A549 (cell line): ENCODE measurements around the gene ABI2. TPM values are rescaled to one million over a fixed set of nuclear protein-coding genes. Genes with fewer than 3 reads are reported as not detected.
A peak's percentile ranks its signal among the peaks of the same experiment; 100 is the strongest.
"Not testable (repeated sequence)": the region's sequence is repeated elsewhere in the genome, so short reads cannot be mapped to it uniquely, and the experiment has no call there.

Experiments used
- ATAC-seq, 2 experiments: fragments of 200-7000 bp in 1 of 2; fragments of >200 bp in 1 of 2; cut with Nextera tagmentation in 1 of 2; cut with Tn5 transposase in 1 of 2; 3 replicates each; pipeline versions ENCODE4 v1.8.0 to v1.9.1; 2018 to 2020; ENCODE audit warnings: mild to moderate bottlenecking in 1 of 2, moderate library complexity in 1 of 2
- CTCF ChIA-PET: fragments of 300-600 bp; sonication (Branson Sonifier 250); formaldehyde crosslinking; extraction: SDS; loops from one replicate; lab custom pipeline; 2021; ENCODE audit warnings: antibody characterized with exemption, inconsistent platforms; lab: Yijun Ruan, JAX
- POLR2A ChIA-PET: fragments of 350-600 bp; formaldehyde crosslinking; extraction: SDS; loops from one replicate; lab custom pipeline; 2021; ENCODE audit warnings: antibody characterized with exemption, inconsistent platforms; lab: Yijun Ruan, JAX
- DNase-seq, 2 experiments: peaks; one replicate each; pipeline versions ENCODE4 v3.0.0 to v3.0.0-alpha.2; 2011 to 2016; ENCODE audit warnings: low read depth in 1 of 2, low spot score in 1 of 2
- FAIRE-seq: peaks from 2 replicates; lab custom pipeline; 2011; peaks lifted over from hg19 to GRCh38; lab: Jason Lieb, UNC
- H3K27ac ChIP-seq, 2 experiments: fragments of >200 bp; sonication (Bioruptor Twin); formaldehyde crosslinking; 3 replicates each; pipeline ENCODE4 v1.5.1; 2016 to 2017
- H3K4me1 ChIP-seq: fragments of >200 bp; sonication (Bioruptor Twin); formaldehyde crosslinking; 3 replicates; pipeline ENCODE4 v1.6.1; 2016
- H3K4me2 ChIP-seq: fragments of >200 bp; sonication (Bioruptor Twin); formaldehyde crosslinking; 3 replicates; pipeline ENCODE4 v1.6.1; 2016
- H3K4me3 ChIP-seq: fragments of >200 bp; sonication (Bioruptor Twin); formaldehyde crosslinking; 3 replicates; pipeline ENCODE4 v1.5.1; 2016
- H3K9me3 ChIP-seq: fragments of >200 bp; sonication (Bioruptor Twin); formaldehyde crosslinking; 3 replicates; pipeline ENCODE4 v1.6.1; 2016
- BHLHE40 ChIP-seq: IDR thresholded peaks from 2 replicates; pipeline ENCODE4 v1.6.1; 2012; ENCODE audit warnings: low read depth, low read length, inconsistent platforms
- CBX8 ChIP-seq: fragments of 200-600 bp; sonication (generic); IDR thresholded peaks from 2 replicates; pipeline ENCODE4 v1.6.1; 2016
- CHD2 ChIP-seq: fragments of 150-350 bp; IDR thresholded peaks from 2 replicates; pipeline ENCODE4 v1.6.1; 2014; ENCODE audit warnings: low read length; ENCODE audit not compliant: partially characterized antibody
- EHF ChIP-seq: fragments of 250-450 bp; sonication (Bioruptor Pico); IDR thresholded peaks from 2 replicates; pipeline ENCODE4 v1.5.0; 2020; ENCODE audit warnings: mild to moderate bottlenecking
- FOSB ChIP-seq: fragments of 250-450 bp; sonication (Bioruptor Pico); IDR thresholded peaks from 2 replicates; pipeline ENCODE4 v1.5.0; 2020; ENCODE audit warnings: mild to moderate bottlenecking, moderate library complexity
- FOSL2 ChIP-seq, 2 experiments: fragments of 450-650 bp in 1 of 2; fragments of >200 bp in 1 of 2; sonication (Bioruptor Twin) in 1 of 2; formaldehyde crosslinking; IDR thresholded peaks; 2 replicates each; pipeline versions ENCODE4 v1.5.0 to v1.6.1; 2016 to 2020; ENCODE audit warnings: mild to moderate bottlenecking in 1 of 2, moderate library complexity in 1 of 2
- GATA3 ChIP-seq: IDR thresholded peaks from 2 replicates; pipeline ENCODE4 v1.6.1; 2012; ENCODE audit warnings: borderline replicate concordance
- HES2 ChIP-seq: fragments of >200 bp; sonication (Bioruptor Twin); formaldehyde crosslinking; IDR thresholded peaks from 2 replicates; pipeline ENCODE4 v1.6.1; 2016
- HEYL ChIP-seq: fragments of 250-450 bp; sonication (Bioruptor Pico); IDR thresholded peaks from 2 replicates; pipeline ENCODE4 v1.8.0; 2021; ENCODE audit warnings: mild to moderate bottlenecking, moderate library complexity
- HOXA7 ChIP-seq: fragments of 250-450 bp; sonication (Bioruptor Pico); IDR thresholded peaks from 2 replicates; pipeline ENCODE4 v1.5.0; 2020; ENCODE audit warnings: mild to moderate bottlenecking, moderate library complexity
- HOXB5 ChIP-seq: fragments of 250-450 bp; sonication (Bioruptor Pico); IDR thresholded peaks from 2 replicates; pipeline ENCODE4 v1.5.0; 2020; ENCODE audit warnings: mild to moderate bottlenecking, moderate library complexity
- MAFK ChIP-seq: fragments of 450-650 bp; IDR thresholded peaks from 2 replicates; pipeline ENCODE4 v1.6.1; 2014; ENCODE audit not compliant: partially characterized antibody
- MAX ChIP-seq: IDR thresholded peaks from 2 replicates; pipeline ENCODE4 v1.6.1; 2012
- NFE2L2 ChIP-seq: fragments of 150-350 bp; conservative IDR thresholded peaks from 2 replicates; pipeline ENCODE4 v1.6.1; 2014; ENCODE audit warnings: low read length
- NPAS2 ChIP-seq: fragments of 250-450 bp; sonication (Bioruptor Pico); IDR thresholded peaks from 2 replicates; pipeline ENCODE4 v1.8.0; 2022; ENCODE audit warnings: mild to moderate bottlenecking, moderate library complexity, borderline replicate concordance
- RAD21 ChIP-seq, 2 experiments: fragments of >200 bp in 1 of 2; sonication (Bioruptor Twin) in 1 of 2; formaldehyde crosslinking in 1 of 2; IDR thresholded peaks in 1 of 2; conservative IDR thresholded peaks in 1 of 2; 2 replicates in 1 of 2; 3 replicates in 1 of 2; pipeline ENCODE4 v1.6.1; 2012 to 2018; ENCODE audit warnings: inconsistent platforms in 1 of 2
- RCOR1 ChIP-seq: fragments of 150-350 bp; IDR thresholded peaks from 2 replicates; pipeline ENCODE4 v1.6.1; 2014; ENCODE audit warnings: antibody characterized with exemption, low read length, low read depth
- SMC3 ChIP-seq: fragments of >200 bp; sonication (Bioruptor Twin); formaldehyde crosslinking; IDR thresholded peaks from 3 replicates; pipeline ENCODE4 v1.6.1; 2018; ENCODE audit warnings: inconsistent platforms
- ZC3H11A ChIP-seq: fragments of 450-650 bp; IDR thresholded peaks from 2 replicates; pipeline ENCODE4 v1.6.1; 2014; ENCODE audit warnings: antibody characterized with exemption, mild to moderate bottlenecking
- WGBS: methylation state at CpG from one replicate; pipeline ENCODE4 v1.1.6; 2017; ENCODE audit errors: missing lambda C conversion rate; 5-methylcytosine and 5-hydroxymethylcytosine counted together
- polyA plus RNA-seq, 4 experiments: library from polyadenylated mRNA; depleted of rRNA in 3 of 4; stranded (reverse); fragments of >200 nt; fragmentation: RNase III in 1 of 4; extraction: RNeasy Plus Mini Kit Qiagen cat#74134 plus additional on column Dnase treatment in 1 of 4; gene quantifications; 2 replicates in 3 of 4; 3 replicates in 1 of 4; pipeline ENCODE4 v1.2.3, GENCODE V29; 2011 to 2017
- TF ChIP-seq, protein P1 (sequence below): fragments of >200 bp; sonication (Bioruptor Twin); formaldehyde crosslinking; IDR thresholded peaks from 3 replicates; pipeline ENCODE4 v1.5.1; 2016

ABI2 gene
- polyA plus RNA-seq, 2 of the 4 experiments (the other 2 are of a cell fraction): 36.2 to 51.1 TPM

DNA sequence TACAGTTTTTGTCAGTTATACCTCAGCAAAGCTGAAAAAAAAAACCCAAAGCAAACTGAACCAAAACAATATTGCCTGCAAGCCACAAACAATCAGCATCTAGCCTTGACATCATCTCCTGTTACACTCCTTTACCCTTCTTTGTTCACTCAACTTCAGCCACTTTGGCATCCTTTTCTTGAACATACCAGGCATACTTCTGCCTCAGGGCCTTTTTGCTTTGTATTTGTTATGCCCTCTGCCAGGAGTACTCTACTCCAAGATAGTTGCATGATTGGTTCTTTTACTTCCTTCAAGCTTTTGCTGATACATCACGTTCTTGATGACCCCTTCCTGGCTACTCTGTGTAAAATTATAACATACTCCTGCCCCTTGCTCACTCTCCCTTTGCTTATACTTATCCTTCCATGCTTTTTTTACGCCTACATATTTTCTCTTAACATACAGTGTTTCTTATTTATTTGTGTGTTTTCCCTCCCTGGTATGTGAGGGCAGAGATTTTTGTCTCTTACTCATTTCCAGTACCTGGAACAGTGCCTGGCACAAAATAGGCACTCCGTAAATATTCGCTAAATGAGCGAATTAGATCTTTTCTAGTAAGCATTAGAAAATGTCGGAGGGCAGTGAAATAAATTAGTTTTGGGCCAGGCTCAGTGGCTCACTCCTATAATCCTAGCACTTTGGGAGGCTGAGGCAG, 12.7 kb downstream of the ABI2 start (continued):
- TF ChIP-seq EHF (no peak), NPAS2 (CRISPR knock-in tag) (no peak)

DNA sequence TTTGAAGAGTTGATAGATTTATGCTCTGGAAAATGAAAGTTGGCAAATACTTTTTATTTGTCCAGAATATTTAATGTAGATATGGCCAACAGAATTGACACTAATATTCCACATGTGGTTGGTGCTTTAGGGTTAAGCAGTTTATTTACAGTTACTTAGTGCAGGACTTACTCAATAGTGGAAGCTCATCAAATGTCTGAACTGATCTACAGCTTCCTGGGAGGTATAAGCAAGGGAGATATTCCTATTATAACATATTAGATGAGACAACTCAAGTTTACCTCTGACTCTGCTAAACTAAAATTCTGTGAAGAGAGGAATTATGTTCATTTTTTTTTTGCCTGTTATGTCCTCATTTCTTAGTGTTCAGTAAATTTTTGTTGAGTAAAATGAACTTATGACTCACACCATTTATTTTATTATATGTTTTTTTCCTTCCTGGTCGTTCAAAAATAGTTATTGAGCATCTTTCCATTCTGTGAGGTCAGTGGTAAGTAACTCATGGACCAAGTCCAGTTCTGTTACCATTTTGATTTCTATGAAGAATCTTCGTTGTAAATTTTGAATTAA, 13.6 kb downstream of the ABI2 start:
- CTCF ChIA-PET: interaction anchor here (0.6 kb wide), 1 partner anchor 568 kb away, joined by 3 read pairs; no protein-coding TSS in a partner anchor
- peak overlapping the region; percentile 62 to 80 for H3K27ac ChIP-seq
- 48% methylated on average over 2 of the region's 2 CpGs for WGBS
- no peaks in the 10 kb centered on the region for H3K9me3 ChIP-seq
- no peak for TF ChIP-seq NFE2L2
- no peak for TF ChIP-seq FOSL2 (IDR thresholded peaks at IDR 0.05)
- peak; percentile 48; the same call in 1 of the 2 replicates for TF ChIP-seq FOSL2 (CRISPR knock-in tag; IDR thresholded peaks at IDR 0.05)
- ATAC-seq (peak in 1 of 2 experiments; percentile 9; a peak in 1 of 6 replicates), DNase-seq (no peak), FAIRE-seq (no peak)
- POLR2A ChIA-PET: no interaction called here
- peaks cover 40% of the 10 kb centered on the region for H3K4me1 ChIP-seq
- peak overlapping the region; percentile 58 for H3K4me2 ChIP-seq
- H3K4me3 ChIP-seq: peak overlapping the region; percentile 10; the same call in 1 of the 3 replicates

GRCh38 chr2:203342374-203342773, 14.2 kb downstream of the ABI2 start:
- CTCF ChIA-PET: interaction anchor here (0.6 kb wide), 1 partner anchor 143 kb away, joined by 3 read pairs; no protein-coding TSS in a partner anchor
- Histone ChIP-seq H3K4me2 (peak overlapping the region; percentile 58; the same call in 2 of the 3 replicates), H3K27ac (peak overlapping the region; percentile 20 to 62; a peak in 2 of 6 replicates), H3K4me1 (peaks cover 41% of the 10 kb centered on the region)
- H3K9me3 ChIP-seq, H3K4me3 ChIP-seq, FAIRE-seq, DNase-seq, ATAC-seq, POLR2A ChIA-PET: not testable (repeated sequence)
- 98% methylated on average over 4 of the region's 4 CpGs for WGBS
- TF ChIP-seq ZC3H11A: peak; percentile 97

- peaks cover 38% of the 10 kb centered on the region for H3K4me1 ChIP-seq
- no peaks in the 10 kb centered on the region for H3K9me3 ChIP-seq
- no peak overlapping the region for H3K4me2 ChIP-seq
- POLR2A ChIA-PET: no interaction called here
- no peak for FAIRE-seq
- TF ChIP-seq SMC3 (no peak), MAFK (peak; percentile 74)
- TF ChIP-seq, all 56 proteins: peak for 1
- ATAC-seq (no peak), DNase-seq (no peak)
- Histone ChIP-seq H3K4me3 (no peak overlapping the region), H3K27ac (no peak overlapping the region)
- CTCF ChIA-PET: interaction anchor here (0.7 to 1.0 kb wide), 2 partner anchors 45 to 109 kb away, joined by 3 to 5 read pairs; no protein-coding TSS in a partner anchor
- WGBS: 94% methylated on average over 12 of the region's 12 CpGs
Measured at GRCh38 chr2:203344667-203345066, 16.5 kb downstream of the ABI2 start.

DNA sequence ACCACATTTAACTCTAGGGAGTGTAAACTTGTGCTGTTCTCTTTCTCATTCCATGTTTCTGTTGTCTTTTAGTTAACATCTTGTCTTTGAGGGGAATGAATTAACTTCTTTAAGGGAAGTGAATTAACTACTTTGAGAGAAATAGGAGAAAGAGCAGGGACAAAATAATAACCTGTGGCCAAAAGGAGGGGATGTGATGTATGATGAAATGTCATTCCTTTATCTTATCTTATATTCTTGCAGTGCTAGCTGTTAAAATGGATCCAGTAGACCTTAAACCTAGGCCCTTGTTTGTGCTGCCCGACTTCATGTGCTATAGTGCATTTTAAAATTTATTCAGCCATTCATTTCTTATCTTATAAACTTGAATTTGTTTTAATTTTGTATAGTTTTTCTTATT, 18.4 kb downstream of the ABI2 start:
- CTCF ChIA-PET: interaction anchor here (0.7 kb wide), 1 partner anchor 123 kb away, joined by 3 read pairs; no protein-coding TSS in a partner anchor
- POLR2A ChIA-PET: no interaction called here
- Histone ChIP-seq H3K9me3 (no peaks in the 10 kb centered on the region), H3K27ac (no peak overlapping the region), H3K4me2 (no peak overlapping the region), H3K4me3 (no peak overlapping the region), H3K4me1 (peaks cover 21% of the 10 kb centered on the region)
- TF ChIP-seq CHD2 (no peak), BHLHE40 (no peak), FOSL2 (IDR thresholded peaks at IDR 0.05) (no peak), FOSL2 (CRISPR knock-in tag; IDR thresholded peaks at IDR 0.05) (no peak), HEYL (CRISPR knock-in tag) (no peak), EHF (no peak), FOSB (CRISPR knock-in tag) (no peak), MAX (no peak), HOXB5 (no peak), HES2 (no peak), RCOR1 (no peak), RAD21 (conservative IDR thresholded peaks at IDR 0.05 in 1 of 2, IDR thresholded peaks at IDR 0.05 in 1 of 2) (no peak), HOXA7 (CRISPR knock-in tag) (no peak), GATA3 (no peak), SMC3 (no peak), CBX8 (no peak)
- TF ChIP-seq, protein P1, sequence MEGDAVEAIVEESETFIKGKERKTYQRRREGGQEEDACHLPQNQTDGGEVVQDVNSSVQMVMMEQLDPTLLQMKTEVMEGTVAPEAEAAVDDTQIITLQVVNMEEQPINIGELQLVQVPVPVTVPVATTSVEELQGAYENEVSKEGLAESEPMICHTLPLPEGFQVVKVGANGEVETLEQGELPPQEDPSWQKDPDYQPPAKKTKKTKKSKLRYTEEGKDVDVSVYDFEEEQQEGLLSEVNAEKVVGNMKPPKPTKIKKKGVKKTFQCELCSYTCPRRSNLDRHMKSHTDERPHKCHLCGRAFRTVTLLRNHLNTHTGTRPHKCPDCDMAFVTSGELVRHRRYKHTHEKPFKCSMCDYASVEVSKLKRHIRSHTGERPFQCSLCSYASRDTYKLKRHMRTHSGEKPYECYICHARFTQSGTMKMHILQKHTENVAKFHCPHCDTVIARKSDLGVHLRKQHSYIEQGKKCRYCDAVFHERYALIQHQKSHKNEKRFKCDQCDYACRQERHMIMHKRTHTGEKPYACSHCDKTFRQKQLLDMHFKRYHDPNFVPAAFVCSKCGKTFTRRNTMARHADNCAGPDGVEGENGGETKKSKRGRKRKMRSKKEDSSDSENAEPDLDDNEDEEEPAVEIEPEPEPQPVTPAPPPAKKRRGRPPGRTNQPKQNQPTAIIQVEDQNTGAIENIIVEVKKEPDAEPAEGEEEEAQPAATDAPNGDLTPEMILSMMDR: no peak
- WGBS: 86% methylated on average over 1 of the region's 1 CpG
- DNase-seq (no peak), FAIRE-seq (no peak), ATAC-seq (no peak)
